Measurements from ENCODE around the gene TMC7. TPM values are rescaled to one million over a fixed set of nuclear protein-coding genes. Genes with fewer than 3 reads are reported as not detected.

Gene TMC7
- total and polyA plus RNA-seq, 7 experiments from 2014 or later = 0.07 TPM; not detected in 6

DNA sequence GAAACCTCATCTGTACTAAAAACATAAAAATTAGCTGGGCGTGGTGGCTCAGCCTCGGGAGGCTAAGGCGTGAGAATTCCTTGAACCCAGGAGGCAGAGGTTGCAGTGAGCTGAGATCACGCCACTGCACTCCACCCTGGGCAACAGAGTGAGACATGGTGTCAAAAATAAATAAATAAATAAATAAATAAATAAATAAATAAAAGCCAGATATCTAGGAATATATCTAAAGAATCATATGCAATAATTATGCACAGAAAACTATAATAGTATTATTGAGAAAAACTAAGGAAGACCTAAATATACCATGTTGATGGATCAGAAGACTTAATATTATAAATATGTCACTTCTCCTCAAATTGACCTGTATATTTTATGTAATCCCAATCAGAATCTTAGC, 37.0 kb downstream of the TMC7 start:
- no peaks in the 10 kb centered on the region for H3K36me3 Mint-ChIP-seq
- Histone ChIP-seq H3K4me1 (ENCODE audit: control insufficient read depth in 2 of 2, insufficient read depth in 2 of 2, low read length in 2 of 2) (no peaks in the 10 kb centered on the region), H3K27me3 (ENCODE audit: control insufficient read depth in 2 of 2, insufficient read depth in 2 of 2, low read length in 2 of 2) (no peaks in the 10 kb centered on the region), H3K4me3 (ENCODE audit: low read length) (no peak overlapping the region), H3K9me3 (ENCODE audit: control insufficient read depth in 2 of 3, low read length in 3 of 3) (no peaks in the 10 kb centered on the region), H3K36me3 (ENCODE audit: control insufficient read depth in 2 of 3, insufficient read depth in 3 of 3, low read length in 3 of 3) (no peaks in the 10 kb centered on the region), H3K27ac (ENCODE audit: low read depth, low read length) (no peak overlapping the region)
- no peak for ATAC-seq
- no peaks in the 10 kb centered on the region for H3K4me1 Mint-ChIP-seq
- POLR2A ChIA-PET = no interaction called here
- DNase-seq = no peak
- H3K9me3 Mint-ChIP-seq = no peaks in the 10 kb centered on the region
- CTCF ChIA-PET = no interaction called here
- intact Hi-C loops (cut with micrococcal nuclease) = no loop called here
- H3K27ac Mint-ChIP-seq = no peak overlapping the region
- no peak overlapping the region for H3K4me3 Mint-ChIP-seq
- peaks cover 0 to 5% (median 0%) of the 10 kb centered on the region in 5 donors for H3K27me3 Mint-ChIP-seq

DNA sequence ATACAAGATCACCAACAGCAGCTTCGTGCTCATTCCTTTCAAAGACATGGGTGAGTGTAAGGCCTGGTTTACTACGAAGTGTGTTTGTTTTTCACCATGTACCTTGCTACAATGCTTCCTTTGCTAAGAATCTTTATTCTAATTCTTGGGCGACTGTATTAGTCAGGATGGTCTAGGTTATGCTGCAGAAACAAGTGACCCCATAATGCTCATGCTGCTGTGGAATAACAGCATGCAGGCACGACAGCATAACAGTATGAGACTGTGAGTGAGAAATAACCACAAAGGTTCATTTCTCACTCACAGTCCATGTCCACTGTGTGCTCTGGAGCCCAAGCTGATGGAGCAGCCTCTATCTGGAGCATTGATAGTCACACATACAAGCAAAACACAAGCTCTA, 38.0 kb downstream of the TMC7 start:
- H3K4me1 Mint-ChIP-seq = no peaks in the 10 kb centered on the region
- no peak overlapping the region for H3K27ac Mint-ChIP-seq
- DNase-seq (no peak), ATAC-seq (no peak)
- H3K36me3 Mint-ChIP-seq = no peaks in the 10 kb centered on the region
- POLR2A ChIA-PET = no interaction called here
- no peaks in the 10 kb centered on the region for H3K9me3 ChIP-seq (ENCODE audit: control insufficient read depth in 2 of 3, low read length in 3 of 3)
- intact Hi-C loops (cut with micrococcal nuclease) = no loop called here
- no peak overlapping the region for H3K4me3 Mint-ChIP-seq
- CTCF ChIA-PET = no interaction called here
- no peaks in the 10 kb centered on the region for H3K9me3 Mint-ChIP-seq
- no peaks in the 10 kb centered on the region for H3K27me3 ChIP-seq (ENCODE audit: control insufficient read depth in 2 of 2, insufficient read depth in 2 of 2, low read length in 2 of 2)
- no peak overlapping the region for H3K27ac ChIP-seq (ENCODE audit: low read depth, low read length)
- H3K4me3 ChIP-seq (ENCODE audit: low read length) = no peak overlapping the region
- H3K4me1 ChIP-seq (ENCODE audit: control insufficient read depth in 2 of 2, insufficient read depth in 2 of 2, low read length in 2 of 2) = no peaks in the 10 kb centered on the region
- H3K27me3 Mint-ChIP-seq = peaks cover 0 to 5% (median 0%) of the 10 kb centered on the region in 5 donors
- no peaks in the 10 kb centered on the region for H3K36me3 ChIP-seq (ENCODE audit: control insufficient read depth in 2 of 3, insufficient read depth in 3 of 3, low read length in 3 of 3)

DNA sequence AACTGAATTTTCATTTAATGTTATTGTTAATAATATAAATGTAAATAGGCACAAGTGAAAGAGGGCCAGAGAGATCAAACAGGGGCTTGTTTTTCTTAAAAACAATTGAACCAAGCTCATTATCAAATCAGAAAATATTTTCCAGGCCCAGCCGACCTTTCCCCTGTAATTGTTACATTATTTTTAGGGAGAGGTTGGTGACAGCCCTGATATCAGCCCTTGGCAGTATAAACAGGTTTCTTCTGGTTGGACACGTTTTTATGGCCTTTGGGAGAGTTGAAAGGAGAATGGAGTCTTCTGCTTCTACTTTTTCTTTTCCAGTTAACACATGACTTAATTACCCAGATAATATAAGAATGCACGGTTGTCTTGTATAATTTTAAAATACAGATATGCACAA, 43.7 kb downstream of the TMC7 start:
- no peaks in the 10 kb centered on the region for H3K9me3 Mint-ChIP-seq
- intact Hi-C loops (cut with micrococcal nuclease) = no loop called here
- H3K27ac Mint-ChIP-seq = no peak overlapping the region
- Histone ChIP-seq H3K36me3 (ENCODE audit: control insufficient read depth in 2 of 3, insufficient read depth in 3 of 3, low read length in 3 of 3) (no peaks in the 10 kb centered on the region), H3K27me3 (ENCODE audit: control insufficient read depth in 2 of 2, insufficient read depth in 2 of 2, low read length in 2 of 2) (no peaks in the 10 kb centered on the region), H3K27ac (ENCODE audit: low read depth, low read length) (no peak overlapping the region), H3K9me3 (ENCODE audit: control insufficient read depth in 2 of 3, low read length in 3 of 3) (no peaks in the 10 kb centered on the region), H3K4me3 (ENCODE audit: low read length) (no peak overlapping the region), H3K4me1 (ENCODE audit: control insufficient read depth in 2 of 2, insufficient read depth in 2 of 2, low read length in 2 of 2) (no peaks in the 10 kb centered on the region)
- peaks cover 0 to 7% (median 0%) of the 10 kb centered on the region in 5 donors for H3K27me3 Mint-ChIP-seq
- ATAC-seq = no peak
- H3K36me3 Mint-ChIP-seq = no peaks in the 10 kb centered on the region
- ChIA-PET CTCF (no interaction called here), POLR2A (no interaction called here)
- H3K4me3 Mint-ChIP-seq = no peak overlapping the region
- H3K4me1 Mint-ChIP-seq = no peaks in the 10 kb centered on the region
- no peak for DNase-seq

DNA sequence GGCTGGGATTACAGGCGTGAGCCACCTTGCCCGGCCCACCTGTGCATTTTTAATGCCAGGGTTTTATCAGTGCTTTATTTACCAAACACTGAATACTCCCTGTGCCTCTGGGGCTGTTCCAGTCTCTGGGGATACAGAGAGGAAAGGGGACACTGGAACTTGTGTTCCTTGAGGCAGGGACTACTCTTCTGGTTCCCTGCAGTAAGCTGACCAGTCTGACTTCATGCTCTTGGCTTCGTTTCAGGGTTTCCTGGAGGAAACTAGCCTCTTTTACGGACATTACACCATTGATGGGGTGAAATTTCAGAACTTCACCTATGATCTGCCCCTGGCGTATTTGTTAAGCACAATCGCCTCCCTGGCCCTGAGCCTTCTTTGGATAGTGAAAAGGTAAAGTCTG, 46.2 kb downstream of the TMC7 start:
- no peak overlapping the region for H3K4me3 ChIP-seq (ENCODE audit: low read length)

DNA sequence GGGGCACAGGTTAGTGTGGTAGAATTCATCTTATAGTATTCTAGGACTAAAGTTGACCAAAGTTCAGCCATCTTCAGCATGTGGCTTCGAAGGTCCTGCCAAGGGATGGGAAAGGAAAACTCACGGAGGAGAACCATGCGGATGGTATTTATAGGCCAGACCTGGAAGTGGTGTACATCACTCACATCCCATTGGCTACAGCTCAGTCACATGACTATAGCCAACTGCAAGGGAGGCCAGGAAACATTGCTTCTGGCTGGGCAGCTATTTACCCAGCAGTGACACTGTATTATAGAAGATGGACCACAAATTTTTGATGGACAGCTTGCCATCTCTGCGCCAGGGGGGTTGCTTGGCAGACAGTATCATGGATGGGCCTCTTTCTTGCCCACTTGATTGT, 48.0 kb downstream of the TMC7 start:
- Mint-ChIP-seq H3K27me3 (peaks cover 0 to 15% (median 4%) of the 10 kb centered on the region in 5 donors), H3K4me3 (no peak overlapping the region), H3K36me3 (peaks cover 0 to 7% (median 0%) of the 10 kb centered on the region in 5 donors), H3K9me3 (peaks cover 0 to 21% (median 4%) of the 10 kb centered on the region in 11 donors), H3K27ac (no peak overlapping the region), H3K4me1 (no peaks in the 10 kb centered on the region)
- intact Hi-C loops (cut with micrococcal nuclease) = no loop called here
- H3K27me3 ChIP-seq (ENCODE audit: control insufficient read depth in 2 of 2, insufficient read depth in 2 of 2, low read length in 2 of 2) = no peaks in the 10 kb centered on the region
- no peak overlapping the region for H3K4me3 ChIP-seq (ENCODE audit: low read length)
- no peaks in the 10 kb centered on the region for H3K4me1 ChIP-seq (ENCODE audit: control insufficient read depth in 2 of 2, insufficient read depth in 2 of 2, low read length in 2 of 2)
- no peaks in the 10 kb centered on the region for H3K36me3 ChIP-seq (ENCODE audit: control insufficient read depth in 2 of 3, insufficient read depth in 3 of 3, low read length in 3 of 3)
- POLR2A ChIA-PET = no interaction called here
- H3K9me3 ChIP-seq (ENCODE audit: control insufficient read depth in 2 of 3, low read length in 3 of 3) = no peaks in the 10 kb centered on the region
- DNase-seq = no peak
- no peak overlapping the region for H3K27ac ChIP-seq (ENCODE audit: low read depth, low read length)
- CTCF ChIA-PET = no interaction called here
- no peak for ATAC-seq

More for the DNA sequence above, 46.2 kb downstream of the TMC7 start:
- no peak overlapping the region for H3K4me3 Mint-ChIP-seq
- Histone ChIP-seq H3K36me3 (ENCODE audit: control insufficient read depth in 2 of 3, insufficient read depth in 3 of 3, low read length in 3 of 3) (no peaks in the 10 kb centered on the region), H3K27me3 (ENCODE audit: control insufficient read depth in 2 of 2, insufficient read depth in 2 of 2, low read length in 2 of 2) (no peaks in the 10 kb centered on the region), H3K4me1 (ENCODE audit: control insufficient read depth in 2 of 2, insufficient read depth in 2 of 2, low read length in 2 of 2) (no peaks in the 10 kb centered on the region), H3K27ac (ENCODE audit: low read depth, low read length) (no peak overlapping the region), H3K9me3 (ENCODE audit: control insufficient read depth in 2 of 3, low read length in 3 of 3) (no peaks in the 10 kb centered on the region)
- intact Hi-C loops (cut with micrococcal nuclease) = no loop called here
- peaks cover 0 to 11% (median 4%) of the 10 kb centered on the region in 5 donors for H3K27me3 Mint-ChIP-seq
- DNase-seq = no peak
- ChIA-PET CTCF (no interaction called here), POLR2A (no interaction called here)
- peaks cover 0 to 5% (median 0%) of the 10 kb centered on the region in 5 donors for H3K36me3 Mint-ChIP-seq
- no peaks in the 10 kb centered on the region for H3K4me1 Mint-ChIP-seq
- ATAC-seq = no peak
- no peak overlapping the region for H3K27ac Mint-ChIP-seq
- peaks cover 0 to 6% (median 0%) of the 10 kb centered on the region in 11 donors for H3K9me3 Mint-ChIP-seq

DNA sequence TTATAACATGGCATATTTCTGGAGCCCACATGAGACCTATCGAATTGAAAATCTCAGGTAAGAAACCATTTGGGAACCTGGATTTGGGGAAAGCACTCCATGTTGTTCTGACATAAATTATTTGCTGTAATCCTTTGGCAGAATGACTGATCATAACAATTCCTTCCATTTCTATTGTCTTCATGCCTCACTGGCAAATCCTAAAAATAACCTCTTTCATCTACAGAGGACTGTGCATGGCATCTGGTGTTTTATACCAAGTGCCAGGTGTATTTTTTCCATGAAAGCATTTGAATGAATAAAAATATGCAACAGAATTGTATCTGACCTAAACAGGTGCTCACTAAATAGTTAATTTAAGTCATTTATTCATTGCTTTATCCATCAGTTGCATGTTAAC, 50.0 kb downstream of the TMC7 start:
- Mint-ChIP-seq H3K36me3 (peaks cover 0 to 7% (median 0%) of the 10 kb centered on the region in 5 donors), H3K4me1 (no peaks in the 10 kb centered on the region)
- CTCF ChIA-PET = no interaction called here

DNA sequence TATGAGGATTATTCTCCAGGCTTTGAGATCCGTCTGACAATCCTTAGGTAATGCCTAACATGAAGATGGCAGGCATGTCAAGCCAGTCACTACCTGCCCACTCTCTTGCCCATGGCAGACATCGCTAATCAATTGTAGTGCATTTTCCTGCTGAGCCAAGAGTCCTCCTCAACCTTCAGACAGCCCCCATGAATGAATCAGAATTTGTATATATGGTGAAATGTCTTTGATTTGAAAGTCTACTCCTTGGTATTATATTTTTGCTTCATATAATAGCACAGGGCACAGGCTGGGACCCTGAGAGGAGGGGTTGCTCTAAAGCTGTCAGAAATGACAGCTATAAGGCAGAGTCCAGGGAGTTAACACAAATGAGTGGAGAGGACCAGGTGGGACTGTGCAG, 56.7 kb downstream of the TMC7 start:
- CTCF ChIA-PET = no interaction called here
- no peak overlapping the region for H3K4me3 ChIP-seq (ENCODE audit: low read length)
- Mint-ChIP-seq H3K4me1 (no peaks in the 10 kb centered on the region), H3K27ac (no peak overlapping the region), H3K36me3 (no peaks in the 10 kb centered on the region), H3K27me3 (peaks cover under 1 to 6% (median 3%) of the 10 kb centered on the region in 5 donors), H3K9me3 (peaks cover 0 to 27% (median 5%) of the 10 kb centered on the region in 11 donors), H3K4me3 (no peak overlapping the region)
- intact Hi-C loops (cut with micrococcal nuclease) = no loop called here
- ATAC-seq (no peak), DNase-seq (no peak)
- no peaks in the 10 kb centered on the region for H3K27me3 ChIP-seq (ENCODE audit: control insufficient read depth in 2 of 2, insufficient read depth in 2 of 2, low read length in 2 of 2)
- H3K36me3 ChIP-seq (ENCODE audit: control insufficient read depth in 2 of 3, insufficient read depth in 3 of 3, low read length in 3 of 3) = no peaks in the 10 kb centered on the region
- H3K4me1 ChIP-seq (ENCODE audit: control insufficient read depth in 2 of 2, insufficient read depth in 2 of 2, low read length in 2 of 2) = no peaks in the 10 kb centered on the region
- POLR2A ChIA-PET = no interaction called here
- no peak overlapping the region for H3K27ac ChIP-seq (ENCODE audit: low read depth, low read length)
- no peaks in the 10 kb centered on the region for H3K9me3 ChIP-seq (ENCODE audit: control insufficient read depth in 2 of 3, low read length in 3 of 3)

More for the DNA sequence above, 50.0 kb downstream of the TMC7 start:
- POLR2A ChIA-PET = no interaction called here
- no peak overlapping the region for H3K27ac ChIP-seq (ENCODE audit: low read depth, low read length)
- Mint-ChIP-seq H3K27ac (no peak overlapping the region), H3K4me3 (no peak overlapping the region), H3K27me3 (peaks cover 0 to 15% (median 4%) of the 10 kb centered on the region in 5 donors), H3K9me3 (peaks cover 0 to 33% (median 4%) of the 10 kb centered on the region in 11 donors)
- DNase-seq = no peak
- ATAC-seq = no peak
- no peaks in the 10 kb centered on the region for H3K36me3 ChIP-seq (ENCODE audit: control insufficient read depth in 2 of 3, insufficient read depth in 3 of 3, low read length in 3 of 3)
- no peak overlapping the region for H3K4me3 ChIP-seq (ENCODE audit: low read length)
- intact Hi-C loops (cut with micrococcal nuclease) = no loop called here
- no peaks in the 10 kb centered on the region for H3K4me1 ChIP-seq (ENCODE audit: control insufficient read depth in 2 of 2, insufficient read depth in 2 of 2, low read length in 2 of 2)
- H3K27me3 ChIP-seq (ENCODE audit: control insufficient read depth in 2 of 2, insufficient read depth in 2 of 2, low read length in 2 of 2) = no peaks in the 10 kb centered on the region
- H3K9me3 ChIP-seq (ENCODE audit: control insufficient read depth in 2 of 3, low read length in 3 of 3) = no peaks in the 10 kb centered on the region
